HCT116 (cell line): Measurements from ENCODE around the gene SH3BP4. TPM values are rescaled to one million over a fixed set of nuclear protein-coding genes. Genes with fewer than 3 reads are reported as not detected.

Experiments
- ATAC-seq: fragments of 200-7000 bp; cut with Tn5 transposase; 2 replicates; pipeline ENCODE4 v1.9.1; 2020; ENCODE audit warnings: mild to moderate bottlenecking, moderate library complexity
- BruUV-seq: library from RNA; stranded (reverse); fragments of 400-500 nt; replicated peaks from 2 replicates; lab custom pipeline; 2021; lab: Mats Ljungman, UMichigan
- CTCF ChIA-PET: fragments of 300-600 bp; sonication (Branson Sonifier 250); formaldehyde crosslinking; loops from one replicate; lab custom pipeline; 2021; ENCODE audit warnings: antibody characterized with exemption; lab: Charles Lee
- POLR2A ChIA-PET: fragments of 300-600, 350-600 bp; sonication (Branson Sonifier 250); formaldehyde crosslinking; loops from one replicate; lab custom pipeline; 2021; ENCODE audit warnings: antibody characterized with exemption; lab: Charles Lee
- RAD21 ChIA-PET, 2 experiments: fragments of 300-600 bp; sonication (Branson Sonifier 250); formaldehyde crosslinking; loops; one replicate each; lab custom pipeline; 2023; ENCODE audit warnings: low total read pairs in 2 of 2; ENCODE audit not compliant: uncharacterized antibody in 2 of 2, unreplicated experiment in 2 of 2, low non-redundant PET in 1 of 2; lab: Charles Lee
- DNase-seq: peaks from one replicate; pipeline ENCODE4 v3.0.0-alpha.2; 2010; ENCODE audit warnings: low read depth, low spot score
- H2AFZ ChIP-seq: fragments of 200-600 bp; shearing (Covaris generic), sonication (generic); 2 replicates; pipeline ENCODE4 v1.6.1; 2017; ENCODE audit warnings: low read depth, mixed run types, mixed read lengths, antibody characterized with exemption, low read length; ENCODE audit not compliant: poor library complexity, severe bottlenecking
- H3K27ac ChIP-seq: 2 replicates; pipeline ENCODE4 v1.5.1; 2012; ENCODE audit warnings: low read depth, low read length
- H3K27me3 ChIP-seq: fragments of 200-600 bp; sonication (generic); 2 replicates; pipeline ENCODE4 v1.6.1; 2016; ENCODE audit warnings: mixed run types, low read length, mixed read lengths; ENCODE audit not compliant: insufficient read depth
- H3K36me3 ChIP-seq, 2 experiments: fragments of 200-500 bp in 1 of 2; fragments of 200-600 bp in 1 of 2; sonication (Bioruptor generic) in 1 of 2; sonication (generic) in 1 of 2; 2 replicates each; pipeline versions ENCODE4 v1.5.1 to v1.6.1; 2014 to 2016; ENCODE audit warnings: low read length in 2 of 2, inconsistent platforms in 1 of 2, mixed read lengths in 1 of 2, mixed run types in 1 of 2; ENCODE audit not compliant: insufficient read depth in 2 of 2, control insufficient read depth in 1 of 2
- H3K4me1 ChIP-seq, 2 experiments: fragments of 200-600 bp in 1 of 2; sonication (generic) in 1 of 2; 2 replicates each; pipeline versions ENCODE4 v1.5.1 to v1.6.1; 2012 to 2017; ENCODE audit warnings: low read length in 2 of 2, inconsistent platforms in 1 of 2, mild to moderate bottlenecking in 1 of 2, mixed read lengths in 1 of 2, mixed run types in 1 of 2, moderate library complexity in 1 of 2; ENCODE audit not compliant: insufficient read depth in 2 of 2, control insufficient read depth in 1 of 2
- H3K4me2 ChIP-seq: fragments of 200-600 bp; sonication (generic); 2 replicates; pipeline ENCODE4 v1.6.1; 2017; ENCODE audit warnings: mixed run types, low read length, mixed read lengths
- H3K4me3 ChIP-seq, 2 experiments: fragments of 200-600 bp in 1 of 2; sonication (generic) in 1 of 2; replicated peaks in 1 of 2; 2 replicates each; pipeline ENCODE4 v1.5.1; 2011 to 2016; ENCODE audit warnings: low read length in 2 of 2, control low read depth in 1 of 2, low read depth in 1 of 2, mild to moderate bottlenecking in 1 of 2, mixed read lengths in 1 of 2, mixed run types in 1 of 2
- H3K79me2 ChIP-seq: fragments of 200-600 bp; sonication (generic); 2 replicates; pipeline ENCODE4 v1.6.1; 2017; ENCODE audit warnings: mild to moderate bottlenecking, mixed run types, low read length, moderate library complexity, mixed read lengths; ENCODE audit not compliant: insufficient read depth
- H3K9ac ChIP-seq: fragments of 200-600 bp; sonication (generic); 2 replicates; pipeline ENCODE4 v1.6.1; 2016; ENCODE audit warnings: low read length, mixed read lengths
- H3K9me2 ChIP-seq: fragments of 200-600 bp; sonication (generic), shearing (Covaris generic); 2 replicates; pipeline ENCODE4 v1.6.1; 2017; ENCODE audit warnings: mixed run types, mild to moderate bottlenecking, moderate library complexity; ENCODE audit not compliant: insufficient read depth
- H3K9me3 ChIP-seq, 2 experiments: fragments of 200-500 bp in 1 of 2; fragments of 200-600 bp in 1 of 2; sonication (Bioruptor generic) in 1 of 2; sonication (generic) in 1 of 2; 2 replicates each; pipeline ENCODE4 v1.6.1; 2014 to 2017; ENCODE audit warnings: low read length in 2 of 2, mixed read lengths in 2 of 2, inconsistent platforms in 1 of 2, low read depth in 1 of 2, mild to moderate bottlenecking in 1 of 2, mixed run types in 1 of 2, moderate library complexity in 1 of 2; ENCODE audit not compliant: control insufficient read depth in 1 of 2, insufficient read depth in 1 of 2
- H4K20me1 ChIP-seq: fragments of 200-600 bp; sonication (generic), shearing (Covaris generic); 2 replicates; pipeline ENCODE4 v1.6.1; 2017; ENCODE audit warnings: mixed run types, mild to moderate bottlenecking, moderate library complexity; ENCODE audit not compliant: insufficient read depth
- ATF3 ChIP-seq: IDR thresholded peaks from 2 replicates; pipeline ENCODE4 v1.6.1; 2012
- CBX3 ChIP-seq: IDR thresholded peaks from 2 replicates; pipeline ENCODE4 v1.6.1; 2012; ENCODE audit warnings: low read depth
- CEBPB ChIP-seq: IDR thresholded peaks from 2 replicates; pipeline ENCODE4 v1.6.1; 2012; ENCODE audit warnings: low read depth
- ELF1 ChIP-seq: IDR thresholded peaks from 2 replicates; pipeline ENCODE4 v1.6.1; 2012; ENCODE audit warnings: low read depth, borderline replicate concordance
- EZH2 ChIP-seq: fragments of 200-600 bp; sonication (generic); IDR thresholded peaks from 2 replicates; pipeline ENCODE4 v1.6.1; 2017; ENCODE audit warnings: antibody characterized with exemption, mixed run types
- EZH2phosphoT487 ChIP-seq: fragments of 200-600 bp; IDR thresholded peaks from 2 replicates; pipeline ENCODE4 v1.6.1; 2018; ENCODE audit warnings: antibody characterized with exemption, borderline replicate concordance
- FOSL1 ChIP-seq: IDR thresholded peaks from 2 replicates; pipeline ENCODE4 v1.6.1; 2012; ENCODE audit warnings: low read depth
- JUND ChIP-seq: IDR thresholded peaks from 2 replicates; pipeline ENCODE4 v1.6.1; 2012
- MAX ChIP-seq: IDR thresholded peaks from 2 replicates; pipeline ENCODE4 v1.6.1; 2012
- POLR2A ChIP-seq: IDR thresholded peaks from 2 replicates; pipeline ENCODE4 v1.7.0; 2011; ENCODE audit warnings: borderline replicate concordance; ENCODE audit not compliant: insufficient read depth, insufficient read length; ENCODE audit errors: extremely low read depth
- POLR2AphosphoS5 ChIP-seq: IDR thresholded peaks from 2 replicates; pipeline ENCODE4 v1.6.1; 2011; ENCODE audit warnings: mild to moderate bottlenecking, low read depth, low read length, moderate library complexity
- SIN3A ChIP-seq: IDR thresholded peaks from 2 replicates; pipeline ENCODE4 v1.6.1; 2012; ENCODE audit warnings: low read depth
- TCF7L2 ChIP-seq: IDR thresholded peaks from 2 replicates; pipeline ENCODE4 v1.7.0; 2011; ENCODE audit warnings: borderline replicate concordance, inconsistent platforms; ENCODE audit not compliant: insufficient read depth, insufficient read length; ENCODE audit errors: extremely low read depth
- YY1 ChIP-seq: IDR thresholded peaks from 2 replicates; pipeline ENCODE4 v1.6.1; 2011; ENCODE audit warnings: low read length, low read depth, moderate library complexity, mild to moderate bottlenecking; ENCODE audit not compliant: insufficient replicate concordance; ENCODE audit errors: extremely low read depth
- ZBTB33 ChIP-seq: IDR thresholded peaks from 2 replicates; pipeline ENCODE4 v1.6.1; 2011; ENCODE audit warnings: mild to moderate bottlenecking, low read length, moderate library complexity; ENCODE audit not compliant: insufficient replicate concordance; ENCODE audit errors: extremely low read depth
- ZNF274 ChIP-seq: fragments of 200-500 bp; sonication (Bioruptor generic); IDR thresholded peaks from 2 replicates; pipeline ENCODE4 v1.6.1; 2014; ENCODE audit warnings: mild to moderate bottlenecking, low read depth, low read length, inconsistent platforms
- intact Hi-C: fragments of 100-400 bp; cut with micrococcal nuclease; formaldehyde crosslinking; loops from 2 replicates; pipeline ENCODE4 v1.10.0; 2022
- total RNA-seq: library from RNA; stranded (reverse); gene quantifications from one replicate; pipeline ENCODE4 v1.2.1, GENCODE V29; 2021; ENCODE audit not compliant: unreplicated experiment

The SH3BP4 gene
- total RNA-seq, 1 experiment from 2014 or later, result 32.9 TPM

- TF ChIP-seq ELF1 (no peak), TCF7L2 (no peak), CEBPB (no peak), ATF3 (no peak), FOSL1 (no peak), JUND (no peak), POLR2A (no peak), YY1 (no peak), EZH2 (no peak), CBX3 (no peak), SIN3A (no peak), MAX (no peak), ZBTB33 (no peak), ZNF274 (no peak), POLR2AphosphoS5 (no peak), EZH2phosphoT487 (no peak)
- no peak overlapping the region for H3K4me3 ChIP-seq
- RAD21 ChIA-PET, result no interaction called here
- intact Hi-C loops, result no loop called here
- peaks cover 65 to 78% of the 10 kb centered on the region in 2 experiments for H3K4me1 ChIP-seq
- H3K4me2 ChIP-seq, result peak overlapping the region; percentile 69; the same call in 1 of the 2 replicates
- no peaks in the 10 kb centered on the region for H3K9me3 ChIP-seq
- no peaks in the 10 kb centered on the region for H3K27me3 ChIP-seq
- DNase-seq, result no peak
- H3K9ac ChIP-seq, result no peak overlapping the region
- no peak overlapping the region for H2AFZ ChIP-seq
- CTCF ChIA-PET, result no interaction called here
- H3K79me2 ChIP-seq, result peaks cover 76% of the 10 kb centered on the region
- POLR2A ChIA-PET, result no interaction called here
- no peak for ATAC-seq
- H3K9me2 ChIP-seq, result no peaks in the 10 kb centered on the region
- no peak overlapping the region for H3K27ac ChIP-seq
- H4K20me1 ChIP-seq, result no peaks in the 10 kb centered on the region
- BruUV-seq, result no TSS peak
- H3K36me3 ChIP-seq, result no peaks in the 10 kb centered on the region
These were observed 54.6 kb downstream of the SH3BP4 start for GRCh38 chr2:235006461-235006860.
